Right lobe of liver (tissue), 6 donors: ENCODE results near the gene EXOSC5. TPM values are rescaled to one million over a fixed set of nuclear protein-coding genes. Genes with fewer than 3 reads are reported as not detected.

Source experiments
- ATAC-seq, 4 donors: fragments of 200-7000 bp; cut with Tn5 transposase; one replicate each; pipeline ENCODE4 v1.9.1; 2020; ENCODE audit warnings: mild to moderate bottlenecking in 4 of 4, moderate library complexity in 4 of 4
- DNase-seq, 3 donors: peaks; one replicate each; pipeline ENCODE4 v3.0.0-alpha.2; 2020
- H3K27ac ChIP-seq, 3 donors: fragments of 200-600 bp; one replicate each; pipeline ENCODE4 v1.8.0; 2022
- H3K27me3 ChIP-seq, 2 donors: fragments of 200-600 bp; one replicate each; pipeline ENCODE4 v1.8.0; 2022
- H3K36me3 ChIP-seq, 4 donors: fragments of 200-600 bp; sonication (generic) in 1 of 4; one replicate each; pipeline versions ENCODE4 v1.5.1 to v1.8.0; 2017 to 2022; ENCODE audit warnings: control low read depth in 1 of 4
- H3K4me1 ChIP-seq, 4 donors: fragments of 200-600 bp; sonication (generic) in 1 of 4; one replicate each; pipeline versions ENCODE4 v1.5.1 to v1.8.0; 2017 to 2022; ENCODE audit warnings: control low read depth in 1 of 4
- H3K4me3 ChIP-seq, 3 donors: fragments of 200-600 bp; one replicate each; pipeline ENCODE4 v1.8.0; 2022
- H3K9me3 ChIP-seq, 4 donors: fragments of 200-600 bp; sonication (generic) in 1 of 4; one replicate each; pipeline versions ENCODE4 v1.5.1 to v1.8.0; 2017 to 2022; ENCODE audit warnings: control low read depth in 1 of 4
- CTCF ChIP-seq, 4 donors: fragments of 200-600 bp in 3 of 4; fragments of 450-650 bp in 1 of 4; IDR thresholded peaks; one replicate each; pipeline versions ENCODE4 v1.5.1 to v1.8.0; 2016 to 2022; ENCODE audit warnings: antibody characterized with exemption in 4 of 4, mild to moderate bottlenecking in 2 of 4
- POLR2A ChIP-seq: fragments of 450-650 bp; IDR thresholded peaks from one replicate; pipeline ENCODE4 v1.6.1; 2017; ENCODE audit warnings: antibody characterized with exemption, mild to moderate bottlenecking
- WGBS: methylation state at CpG from one replicate; pipeline ENCODE4 v1.1.6; 2018; ENCODE audit warnings: low coverage, low lambda C conversion rate; ENCODE audit not compliant: insufficient coverage; ENCODE audit errors: missing lambda C conversion rate; 5-methylcytosine and 5-hydroxymethylcytosine counted together
- intact Hi-C, 2 donors: fragments of 100-400 bp; cut with DNase I; formaldehyde crosslinking; loops; one replicate each; pipeline versions ENCODE4 v1.11.2 to v1.14.1; 2022
- total RNA-seq, 6 experiments: library from RNA; depleted of rRNA in 2 of 6; stranded (reverse); fragments of >200 nt in 2 of 6; fragmentation: NEBNext Ultra II Directional in 3 of 6; extraction: Animal tissue kit (Norgen Biotek cat#: 25700) in 3 of 6; gene quantifications; one replicate each; pipeline versions ENCODE4 v1.1.0 to v1.2.4, GENCODE V29; 2016 to 2023
- donor health status: DM: no; HTN: yes; CAD: no.
- donor health status: DM: no; HTN: no; CAD: no.
- donor health status: DM: no; HTN: no; CAD: no.
- donor health status: DM: no; HTN: yes; CAD: no.
- donor health status: DM: no; HTN: yes; CAD: no.

Gene EXOSC5
- total RNA-seq, 6 experiments from 2014 or later = 6.1 to 26.6 (median 14.1) TPM

- no peaks in the 10 kb centered on the region for H3K9me3 ChIP-seq
- H3K4me1 ChIP-seq = peaks cover 0 to 9% (median 3%) of the 10 kb centered on the region in 4 donors
- no peaks in the 10 kb centered on the region for H3K27me3 ChIP-seq
- peaks cover 0 to 48% (median 18%) of the 10 kb centered on the region in 4 donors for H3K36me3 ChIP-seq
- H3K4me3 ChIP-seq = no peak overlapping the region
- H3K27ac ChIP-seq = no peak overlapping the region
- 94% methylated on average over 6 of the region's 9 CpGs for WGBS
- intact Hi-C loops = no loop called here
- no peak for DNase-seq
- TF ChIP-seq POLR2A (no peak), CTCF (IDR thresholded peaks at IDR 0.05) (no peak)
- ATAC-seq = no peak
These were observed 17.3 kb upstream of the EXOSC5 start for GRCh38 chr19:41414461-41414860.

GRCh38 chr19:41413947-41414346 lies 16.8 kb upstream of the EXOSC5 start:
- DNase-seq (no peak), ATAC-seq (no peak)
- 97% methylated on average over 5 of the region's 10 CpGs for WGBS
- Histone ChIP-seq H3K4me1 (peaks cover 0 to 14% (median 6%) of the 10 kb centered on the region in 4 donors), H3K36me3 (peaks cover 0 to 43% (median 16%) of the 10 kb centered on the region in 4 donors), H3K9me3 (no peaks in the 10 kb centered on the region), H3K27ac (no peak overlapping the region), H3K27me3 (no peaks in the 10 kb centered on the region), H3K4me3 (no peak overlapping the region)
- intact Hi-C loops = no loop called here
- TF ChIP-seq CTCF (IDR thresholded peaks at IDR 0.05) (no peak), POLR2A (no peak)

GRCh38 chr19:41412953-41413352 lies 15.8 kb upstream of the EXOSC5 start:
- Histone ChIP-seq H3K27ac (no peak overlapping the region), H3K4me1 (peaks cover 0 to 19% (median 8%) of the 10 kb centered on the region in 4 donors), H3K36me3 (peaks cover 0 to 33% (median 13%) of the 10 kb centered on the region in 4 donors), H3K4me3 (no peak overlapping the region), H3K27me3 (no peaks in the 10 kb centered on the region), H3K9me3 (no peaks in the 10 kb centered on the region)
- no peak for DNase-seq
- no peak for ATAC-seq
- intact Hi-C loops = no loop called here
- TF ChIP-seq POLR2A (no peak), CTCF (IDR thresholded peaks at IDR 0.05) (no peak)
- WGBS = no CpG with 5 or more reads among the region's 5 CpGs

GRCh38 chr19:41411968-41412265 lies 14.8 kb upstream of the EXOSC5 start:
- Histone ChIP-seq H3K36me3 (peaks cover 0 to 29% (median 11%) of the 10 kb centered on the region in 4 donors), H3K4me3 (no peak overlapping the region), H3K4me1 (peaks cover 0 to 19% (median 8%) of the 10 kb centered on the region in 4 donors), H3K9me3 (no peaks in the 10 kb centered on the region), H3K27ac (no peak overlapping the region), H3K27me3 (no peaks in the 10 kb centered on the region)
- DNase-seq = peak in 1 of 3 donors; percentile 30
- intact Hi-C loops = no loop called here
- TF ChIP-seq CTCF (IDR thresholded peaks at IDR 0.05) = no peak
- TF ChIP-seq POLR2A = no peak
- WGBS = 50% methylated on average over 5 of the region's 11 CpGs
- ATAC-seq = peak in 1 of 4 donors; percentile 6
